ENCODE results near the gene SPINK8. TPM values are rescaled to one million over a fixed set of nuclear protein-coding genes. Genes with fewer than 3 reads are reported as not detected.

Gene SPINK8
- total RNA-seq, 2 donors from 2014 or later, result not detected

DNA sequence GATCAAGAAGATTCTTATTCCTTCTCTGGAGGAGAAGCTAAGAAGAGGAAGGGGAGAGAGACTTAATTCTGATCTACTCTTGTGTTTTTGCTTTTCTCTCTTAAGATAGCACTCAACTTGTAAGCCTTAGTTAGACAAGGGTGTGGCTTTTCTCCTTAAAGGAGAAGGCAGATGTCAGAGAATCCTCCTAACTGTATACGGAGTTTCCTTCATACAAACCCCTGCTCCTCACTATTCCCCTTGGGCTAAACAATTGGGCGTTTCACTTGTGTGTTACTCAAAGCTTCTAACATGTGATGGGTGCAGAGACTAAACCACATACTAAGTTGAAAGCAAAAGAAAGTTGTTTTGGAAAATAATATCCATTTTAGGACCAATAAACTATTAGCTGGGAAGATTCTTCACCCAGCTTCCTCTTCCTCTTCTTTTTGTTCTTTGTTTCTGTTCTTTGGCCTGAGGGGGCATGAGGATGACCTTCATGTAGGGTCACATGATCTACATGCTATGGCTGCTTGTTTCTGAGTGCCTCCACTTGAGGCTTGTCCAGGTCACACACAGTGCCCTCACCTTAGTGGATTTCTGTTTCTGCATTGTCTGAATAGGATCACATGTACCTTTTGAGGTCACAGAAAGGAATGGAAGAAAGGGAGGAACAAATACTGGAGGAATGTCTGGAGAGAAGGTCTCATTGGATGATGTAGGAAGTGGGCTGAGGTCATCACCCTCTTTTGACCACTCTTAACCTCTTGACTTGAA lies 14.6 kb downstream of the SPINK8 start:
- Mint-ChIP-seq H3K9me3 (peaks cover 29% of the 10 kb centered on the region), H3K27ac (no peak overlapping the region), H3K36me3 (ENCODE audit: low read depth) (no peaks in the 10 kb centered on the region), H3K4me1 (no peaks in the 10 kb centered on the region), H3K27me3 (ENCODE audit: insufficient read depth) (peaks cover 10% of the 10 kb centered on the region), H3K4me3 (no peak overlapping the region)
- Histone ChIP-seq H3K4me1 (ENCODE audit: control insufficient read depth, insufficient read depth, low read length) (no peaks in the 10 kb centered on the region), H3K27ac (ENCODE audit: low read depth, low read length) (no peak overlapping the region), H3K36me3 (ENCODE audit: control insufficient read depth, insufficient read depth, low read length) (no peaks in the 10 kb centered on the region), H3K4me3 (ENCODE audit: low read length) (no peak overlapping the region), H3K27me3 (ENCODE audit: control insufficient read depth, insufficient read depth, low read length, poor library complexity, severe bottlenecking) (no peaks in the 10 kb centered on the region), H3K9ac (ENCODE audit: extremely low read depth, low read length, poor library complexity, severe bottlenecking) (no peak overlapping the region), H3K9me3 (ENCODE audit: control insufficient read depth, low read length) (peaks cover 25% of the 10 kb centered on the region)
- TF ChIP-seq, protein P1, sequence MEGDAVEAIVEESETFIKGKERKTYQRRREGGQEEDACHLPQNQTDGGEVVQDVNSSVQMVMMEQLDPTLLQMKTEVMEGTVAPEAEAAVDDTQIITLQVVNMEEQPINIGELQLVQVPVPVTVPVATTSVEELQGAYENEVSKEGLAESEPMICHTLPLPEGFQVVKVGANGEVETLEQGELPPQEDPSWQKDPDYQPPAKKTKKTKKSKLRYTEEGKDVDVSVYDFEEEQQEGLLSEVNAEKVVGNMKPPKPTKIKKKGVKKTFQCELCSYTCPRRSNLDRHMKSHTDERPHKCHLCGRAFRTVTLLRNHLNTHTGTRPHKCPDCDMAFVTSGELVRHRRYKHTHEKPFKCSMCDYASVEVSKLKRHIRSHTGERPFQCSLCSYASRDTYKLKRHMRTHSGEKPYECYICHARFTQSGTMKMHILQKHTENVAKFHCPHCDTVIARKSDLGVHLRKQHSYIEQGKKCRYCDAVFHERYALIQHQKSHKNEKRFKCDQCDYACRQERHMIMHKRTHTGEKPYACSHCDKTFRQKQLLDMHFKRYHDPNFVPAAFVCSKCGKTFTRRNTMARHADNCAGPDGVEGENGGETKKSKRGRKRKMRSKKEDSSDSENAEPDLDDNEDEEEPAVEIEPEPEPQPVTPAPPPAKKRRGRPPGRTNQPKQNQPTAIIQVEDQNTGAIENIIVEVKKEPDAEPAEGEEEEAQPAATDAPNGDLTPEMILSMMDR (conservative IDR thresholded peaks at IDR 0.05), result no peak
- 87% methylated on average over 2 of the region's 2 CpGs; no CpG with 5 or more reads in 1 of the 2 experiments for WGBS, 2 experiments (ENCODE audit: insufficient coverage in 1 of 2, insufficient read length in 1 of 2)
- no peak for DNase-seq

DNA sequence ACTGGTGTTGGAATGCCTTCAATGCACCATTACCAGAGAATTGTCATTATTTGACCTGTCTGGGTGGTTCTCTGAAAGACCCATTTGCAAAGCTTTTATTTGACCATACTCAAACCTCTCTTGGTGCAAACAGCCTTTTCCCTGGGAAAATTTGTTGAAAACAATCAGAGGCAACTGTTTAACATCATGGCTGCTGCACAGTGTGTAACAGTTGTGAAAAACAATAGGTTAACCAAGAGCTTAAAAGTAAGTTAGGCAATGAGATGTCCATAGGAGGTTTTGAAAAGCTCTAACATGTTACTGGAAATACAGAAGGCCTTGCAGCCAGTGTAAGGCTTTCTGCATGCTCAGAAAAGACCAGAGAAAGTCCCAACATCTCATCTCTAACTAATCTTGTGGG lies 18.9 kb downstream of the SPINK8 start:
- H3K36me3 Mint-ChIP-seq (ENCODE audit: low read depth), result no peaks in the 10 kb centered on the region
- Histone ChIP-seq H3K27me3 (ENCODE audit: control insufficient read depth, insufficient read depth, low read length, poor library complexity, severe bottlenecking) (peaks cover 2% of the 10 kb centered on the region), H3K27ac (ENCODE audit: low read depth, low read length) (no peak overlapping the region), H3K9me3 (ENCODE audit: control insufficient read depth, low read length) (peaks cover 32% of the 10 kb centered on the region), H3K4me1 (ENCODE audit: control insufficient read depth, insufficient read depth, low read length) (no peaks in the 10 kb centered on the region), H3K9ac (ENCODE audit: extremely low read depth, low read length, poor library complexity, severe bottlenecking) (no peak overlapping the region), H3K4me3 (ENCODE audit: low read length) (no peak overlapping the region), H3K36me3 (ENCODE audit: control insufficient read depth, insufficient read depth, low read length) (no peaks in the 10 kb centered on the region)
- no peak overlapping the region for H3K27ac Mint-ChIP-seq
- no peak for DNase-seq
- peaks cover 12% of the 10 kb centered on the region for H3K27me3 Mint-ChIP-seq (ENCODE audit: insufficient read depth)
- no peaks in the 10 kb centered on the region for H3K4me1 Mint-ChIP-seq
- H3K4me3 Mint-ChIP-seq, result no peak overlapping the region
- TF ChIP-seq, protein P1 (conservative IDR thresholded peaks at IDR 0.05), result no peak
- peaks cover 37% of the 10 kb centered on the region for H3K9me3 Mint-ChIP-seq

DNA sequence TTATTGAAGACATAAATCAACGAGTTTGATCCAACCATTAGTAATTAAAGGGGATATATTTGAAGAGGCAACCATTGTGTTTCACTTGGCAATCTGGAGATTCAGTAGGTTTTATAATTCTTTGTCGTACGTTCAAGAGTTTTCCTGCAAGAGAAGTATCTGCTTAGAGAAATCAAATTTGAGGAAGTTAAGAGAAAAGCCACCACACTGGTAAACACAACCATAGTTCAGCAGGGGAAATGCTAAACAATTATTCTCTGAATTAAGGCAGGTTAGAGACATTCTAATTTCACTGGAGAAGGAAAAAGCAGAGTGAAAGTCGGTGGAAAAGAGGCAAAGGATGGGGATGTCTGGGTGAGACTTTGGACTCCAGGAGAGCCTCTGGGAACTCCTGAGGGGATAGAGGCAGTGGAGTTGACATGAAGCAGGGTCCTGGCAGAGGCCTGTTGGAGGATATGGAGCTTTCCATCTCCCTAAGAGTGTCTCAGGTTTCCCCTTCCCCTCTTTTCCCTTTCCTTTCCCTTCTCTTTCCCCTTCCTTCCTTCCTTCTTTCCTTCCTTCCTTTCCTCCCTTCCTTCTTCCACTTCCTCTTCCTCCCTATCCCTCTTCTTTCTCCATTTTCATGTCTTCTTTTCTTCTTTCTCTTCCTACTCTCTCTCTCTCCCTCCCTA lies 26.5 kb downstream of the SPINK8 start:
- Mint-ChIP-seq H3K4me3 (no peak overlapping the region), H3K9me3 (peaks cover 4% of the 10 kb centered on the region), H3K27me3 (ENCODE audit: insufficient read depth) (peaks cover 53% of the 10 kb centered on the region), H3K4me1 (peaks cover 5% of the 10 kb centered on the region), H3K27ac (no peak overlapping the region), H3K36me3 (ENCODE audit: low read depth) (no peaks in the 10 kb centered on the region)
- TF ChIP-seq, protein P1 (conservative IDR thresholded peaks at IDR 0.05), result no peak
- Histone ChIP-seq H3K4me1 (ENCODE audit: control insufficient read depth, insufficient read depth, low read length) (no peaks in the 10 kb centered on the region), H3K36me3 (ENCODE audit: control insufficient read depth, insufficient read depth, low read length) (no peaks in the 10 kb centered on the region), H3K27ac (ENCODE audit: low read depth, low read length) (no peak overlapping the region), H3K27me3 (ENCODE audit: control insufficient read depth, insufficient read depth, low read length, poor library complexity, severe bottlenecking) (peaks cover 51% of the 10 kb centered on the region), H3K9me3 (ENCODE audit: control insufficient read depth, low read length) (peaks cover 5% of the 10 kb centered on the region), H3K4me3 (ENCODE audit: low read length) (no peak overlapping the region), H3K9ac (ENCODE audit: extremely low read depth, low read length, poor library complexity, severe bottlenecking) (no peak overlapping the region)
- 78 to 83% methylated on average over 4 of the region's 4 CpGs for WGBS, 2 experiments (ENCODE audit: insufficient coverage in 1 of 2, insufficient read length in 1 of 2)
- no peak for DNase-seq

Data from endodermal cell (in vitro differentiated cells).